K562 treated with DMSO at 1 percent for 48 hours (cell line): ENCODE data around the gene CNOT4. TPM values are rescaled to one million over a fixed set of nuclear protein-coding genes. Genes with fewer than 3 reads are reported as not detected.

ENCODE experiments used
- total RNA-seq: library from RNA; unstranded; fragments of 300-600 nt; gene quantifications from 2 replicates; pipeline ENCODE4 v1.2.3, GENCODE V29; 2022; ENCODE audit warnings: low replicate concordance; ENCODE audit errors: extremely low read depth

The CNOT4 gene, protein sequence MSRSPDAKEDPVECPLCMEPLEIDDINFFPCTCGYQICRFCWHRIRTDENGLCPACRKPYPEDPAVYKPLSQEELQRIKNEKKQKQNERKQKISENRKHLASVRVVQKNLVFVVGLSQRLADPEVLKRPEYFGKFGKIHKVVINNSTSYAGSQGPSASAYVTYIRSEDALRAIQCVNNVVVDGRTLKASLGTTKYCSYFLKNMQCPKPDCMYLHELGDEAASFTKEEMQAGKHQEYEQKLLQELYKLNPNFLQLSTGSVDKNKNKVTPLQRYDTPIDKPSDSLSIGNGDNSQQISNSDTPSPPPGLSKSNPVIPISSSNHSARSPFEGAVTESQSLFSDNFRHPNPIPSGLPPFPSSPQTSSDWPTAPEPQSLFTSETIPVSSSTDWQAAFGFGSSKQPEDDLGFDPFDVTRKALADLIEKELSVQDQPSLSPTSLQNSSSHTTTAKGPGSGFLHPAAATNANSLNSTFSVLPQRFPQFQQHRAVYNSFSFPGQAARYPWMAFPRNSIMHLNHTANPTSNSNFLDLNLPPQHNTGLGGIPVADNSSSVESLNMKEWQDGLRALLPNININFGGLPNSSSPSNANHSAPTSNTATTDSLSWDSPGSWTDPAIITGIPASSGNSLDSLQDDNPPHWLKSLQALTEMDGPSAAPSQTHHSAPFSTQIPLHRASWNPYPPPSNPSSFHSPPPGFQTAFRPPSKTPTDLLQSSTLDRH
- total RNA-seq = not detected in 2 replicates

DNA sequence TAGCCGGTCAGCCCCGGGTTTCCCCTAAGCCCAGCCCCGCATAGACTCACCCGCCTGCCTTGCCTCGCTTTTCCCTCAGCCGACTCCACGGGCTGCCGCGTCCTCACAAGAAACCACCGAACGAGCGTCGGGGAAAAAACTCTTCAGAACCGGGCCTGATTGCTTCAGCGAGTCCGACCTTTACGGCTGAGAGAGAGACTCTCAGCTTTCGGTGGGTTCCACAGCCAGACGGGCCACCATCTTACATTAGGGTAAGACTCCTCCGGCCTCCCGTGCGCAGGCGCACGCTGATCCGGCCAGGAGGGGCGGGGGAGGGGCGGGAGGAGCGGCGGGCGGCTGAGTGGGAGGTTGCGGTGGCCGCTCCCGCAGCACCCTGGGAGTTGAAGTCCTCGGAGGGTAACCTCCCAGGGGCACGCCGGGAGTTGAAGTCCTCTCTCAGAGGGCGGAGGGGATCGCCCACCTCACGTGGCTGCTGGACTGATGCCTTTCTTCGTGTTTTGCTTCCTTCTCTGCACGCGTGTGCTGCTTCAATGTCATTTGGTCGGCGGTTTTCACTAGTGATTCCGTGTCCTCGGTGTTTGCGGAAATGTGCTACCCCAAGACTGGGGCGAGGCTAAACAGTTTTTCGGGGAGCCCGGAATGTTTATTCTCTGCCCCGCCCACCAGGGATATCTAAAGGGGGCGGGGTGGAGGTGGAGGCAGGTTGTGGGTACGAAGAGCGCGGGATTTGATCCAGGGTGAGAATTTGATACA, at the start of gene CNOT4:
Gene CNOT4 (minus strand): TSS at position 264 of the 753 bp plus-strand sequence. CDS start 71,771 bp downstream, outside the sequence.

DNA sequence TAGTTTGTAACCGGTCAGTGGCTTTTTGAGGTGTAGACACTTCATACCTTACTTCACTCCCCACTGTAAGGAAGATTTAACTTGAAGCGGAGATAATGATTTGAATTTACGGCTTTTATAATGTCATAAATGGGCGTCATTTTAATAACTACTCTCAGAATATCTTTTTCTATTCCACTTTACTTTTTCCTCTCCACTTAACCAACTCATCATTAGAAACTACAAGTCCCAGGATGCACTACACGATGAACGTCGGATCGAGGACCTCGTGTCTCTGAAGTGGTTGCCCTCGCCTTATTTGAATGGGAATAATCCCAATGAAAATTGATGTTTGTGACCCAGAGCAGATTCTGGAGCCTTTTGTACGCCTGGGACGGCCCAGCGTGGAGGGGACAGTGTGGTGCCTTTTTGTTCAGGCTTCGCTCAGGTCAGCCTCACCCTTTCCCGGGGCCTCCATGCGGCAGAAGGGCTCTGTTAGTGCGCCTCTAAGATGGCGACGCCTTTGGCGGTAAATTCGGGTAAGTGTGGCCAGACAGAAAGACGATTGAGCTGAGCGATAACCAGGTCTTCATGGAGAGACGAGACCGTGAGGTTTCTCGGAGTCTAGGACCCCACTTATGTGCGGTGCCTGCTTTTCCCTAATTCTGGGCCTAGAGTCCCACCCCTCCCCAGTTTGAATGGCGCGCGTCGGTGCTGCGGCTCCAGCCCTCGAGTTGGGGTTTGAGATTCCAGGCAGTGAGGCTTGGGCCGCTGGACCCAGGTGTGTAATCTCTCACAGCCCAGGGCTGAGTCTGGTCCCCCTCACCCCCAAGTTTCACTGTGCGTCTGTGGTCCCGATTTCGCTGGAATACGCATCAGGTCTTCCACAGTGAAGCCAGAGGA, 47.8 kb upstream of the CNOT4 start, which contains the start of gene NUP205:
Gene NUP205 (plus strand): TSS at position 463 of the 882 bp plus-strand sequence. CDS start 28 bp downstream, at position 491.

Other genes with a start within 250 kb of the CNOT4 start
- gene NUP205, start 47.8 kb upstream of the CNOT4 start, total RNA-seq = not detected in 2 replicates
- not detected in 2 replicates for gene STMP1, start 152.4 kb upstream of the CNOT4 start, total RNA-seq
- not detected in 2 replicates for gene SLC13A4, start 218.1 kb upstream of the CNOT4 start, total RNA-seq
- gene FAM180A, start 238.7 kb upstream of the CNOT4 start, total RNA-seq = not detected in 2 replicates